Kidney (tissue), 14 donors: ENCODE results near the gene ABCF1. TPM values are rescaled to one million over a fixed set of nuclear protein-coding genes. Genes with fewer than 3 reads are reported as not detected.
A peak's percentile ranks its signal among the peaks of the same experiment; 100 is the strongest.

Experiments
- DNase-seq, 5 donors: peaks; one replicate each; pipeline ENCODE4 v3.0.0-alpha.2; 2013 to 2020
- FAIRE-seq: peaks from 2 replicates; lab custom pipeline; 2012; peaks lifted over from hg19 to GRCh38; lab: Jason Lieb, UNC
- H3K27ac ChIP-seq, 2 donors: one replicate each; pipeline ENCODE4 v1.7.0; 2013; ENCODE audit warnings: low read depth in 2 of 2, low read length in 2 of 2, inconsistent platforms in 1 of 2
- H3K27me3 ChIP-seq: one replicate; pipeline ENCODE4 v1.7.1; 2013; ENCODE audit warnings: low read length, inconsistent platforms; ENCODE audit not compliant: control insufficient read depth, insufficient read depth
- H3K36me3 ChIP-seq, 3 donors: one replicate each; pipeline versions ENCODE4 v1.7.0 to v1.7.1; 2013; ENCODE audit warnings: low read length in 3 of 3, control low read depth in 1 of 3, inconsistent platforms in 1 of 3; ENCODE audit not compliant: insufficient read depth in 3 of 3, control insufficient read depth in 2 of 3
- H3K4me1 ChIP-seq, 3 donors: one replicate each; pipeline versions ENCODE4 v1.7.0 to v1.7.1; 2013; ENCODE audit warnings: low read length in 3 of 3, inconsistent platforms in 1 of 3, low read depth in 1 of 3; ENCODE audit not compliant: control insufficient read depth in 2 of 3, insufficient read depth in 2 of 3
- H3K4me3 ChIP-seq, 3 donors: one replicate each; pipeline versions ENCODE4 v1.7.0 to v1.8.1; 2013; ENCODE audit warnings: low read length in 3 of 3, control low read depth in 1 of 3, inconsistent platforms in 1 of 3
- H3K9ac ChIP-seq, 3 donors: one replicate each; pipeline versions ENCODE4 v1.7.0 to v1.7.1; 2013; ENCODE audit warnings: low read length in 3 of 3, control low read depth in 1 of 3, inconsistent platforms in 1 of 3
- H3K9me3 ChIP-seq, 3 donors: one replicate each; pipeline versions ENCODE4 v1.7.0 to v1.7.1; 2013; ENCODE audit warnings: low read length in 3 of 3, control low read depth in 1 of 3, inconsistent platforms in 1 of 3; ENCODE audit not compliant: control insufficient read depth in 2 of 3, insufficient read depth in 1 of 3
- CTCF ChIP-seq: IDR thresholded peaks from 3 replicates; pipeline ENCODE4 v1.5.1; 2012; ENCODE audit warnings: mild to moderate bottlenecking, moderate library complexity, borderline replicate concordance; ENCODE audit not compliant: insufficient read depth; ENCODE audit errors: extremely low read depth
- intact Hi-C: fragments of 100-400 bp; cut with DNase I; formaldehyde crosslinking; loops from one replicate; pipeline ENCODE4 v1.11.1; 2022
- polyA plus RNA-seq: library from polyadenylated mRNA; stranded (reverse); fragments of 350-450 nt; fragmentation: Illumina TruSeq; extraction: RNeasy Lipid Tissue Mini Kit (QIAGEN cat#74804); gene quantifications from one replicate; pipeline ENCODE4 v1.2.3, GENCODE V29; 2014; ENCODE audit warnings: low read depth, low replicate concordance; ENCODE audit not compliant: insufficient read depth
- total RNA-seq: library from RNA; stranded (reverse); fragmentation: NEBNext Ultra II Directional; extraction: Animal tissue kit (Norgen Biotek cat#: 25700); gene quantifications from one replicate; pipeline ENCODE4 v1.2.1, GENCODE V29; 2021
- donor health status: control.
- donor health status: control.
- donor health status: control.
- donor health status: control.
- donor health status: control.
- donor health status: DM: yes; HTN: yes; CAD: no.
- donor health status: Normal renal cell carcinoma (clear cell type).

ABCF1 gene
- total and polyA plus RNA-seq, 2 donors from 2014 or later, result 32.9 to 47.2 TPM

GRCh38 chr6:30570740-30571074, 535 bp upstream of the ABCF1 start:
- DNase-seq (peak in 1 of 5 donors; percentile 75), FAIRE-seq (no peak)
- no peaks in the 10 kb centered on the region for H3K9me3 ChIP-seq
- peak overlapping the region; percentile 67 to 84 (median 83) for H3K9ac ChIP-seq
- TF ChIP-seq CTCF, result no peak
- peaks cover 0 to 29% (median 26%) of the 10 kb centered on the region in 3 donors for H3K4me1 ChIP-seq
- H3K36me3 ChIP-seq, result no peaks in the 10 kb centered on the region
- peak overlapping the region; percentile 90 to 93 (median 92) for H3K4me3 ChIP-seq
- peak overlapping the region; percentile 96 to 97 for H3K27ac ChIP-seq
- no peaks in the 10 kb centered on the region for H3K27me3 ChIP-seq
- intact Hi-C loops, result no loop called here

GRCh38 chr6:30571762-30572082, 480 bp downstream of the ABCF1 start:
- FAIRE-seq (no peak), DNase-seq (no peak)
- H3K36me3 ChIP-seq, result peaks cover 0 to 2% (median 2%) of the 10 kb centered on the region in 3 donors
- peak overlapping the region; percentile 90 to 92 (median 90) for H3K4me3 ChIP-seq
- H3K4me1 ChIP-seq, result peaks cover 0 to 29% (median 24%) of the 10 kb centered on the region in 3 donors
- no peaks in the 10 kb centered on the region for H3K9me3 ChIP-seq
- no peak for TF ChIP-seq CTCF
- intact Hi-C loops, result no loop called here
- no peaks in the 10 kb centered on the region for H3K27me3 ChIP-seq
- H3K27ac ChIP-seq, result peak overlapping the region; percentile 96 to 97
- peak overlapping the region; percentile 79 to 90 (median 86) for H3K9ac ChIP-seq

GRCh38 chr6:30572148-30572547, 906 bp downstream of the ABCF1 start:
- no peak for TF ChIP-seq CTCF
- FAIRE-seq, result no peak
- peak overlapping the region; percentile 90 to 92 (median 90) for H3K4me3 ChIP-seq
- H3K27me3 ChIP-seq, result no peaks in the 10 kb centered on the region
- no peaks in the 10 kb centered on the region for H3K9me3 ChIP-seq
- H3K27ac ChIP-seq, result peak overlapping the region in 1 of 2 donors; percentile 97
- no peak for DNase-seq
- peak overlapping the region; percentile 79 to 90 (median 86) for H3K9ac ChIP-seq
- peaks cover 0 to 29% (median 24%) of the 10 kb centered on the region in 3 donors for H3K4me1 ChIP-seq
- intact Hi-C loops, result no loop called here
- H3K36me3 ChIP-seq, result peaks cover 0 to 7% (median 2%) of the 10 kb centered on the region in 3 donors

GRCh38 chr6:30573113-30573512, 1.9 kb downstream of the ABCF1 start:
- peaks cover 4 to 16% (median 9%) of the 10 kb centered on the region in 3 donors for H3K36me3 ChIP-seq
- H3K4me1 ChIP-seq, result peaks cover 0 to 29% (median 24%) of the 10 kb centered on the region in 3 donors
- H3K27ac ChIP-seq, result no peak overlapping the region
- FAIRE-seq (no peak), DNase-seq (no peak)
- H3K4me3 ChIP-seq, result peak overlapping the region in 1 of 3 donors; percentile 90
- H3K27me3 ChIP-seq, result no peaks in the 10 kb centered on the region
- intact Hi-C loops, result no loop called here
- H3K9me3 ChIP-seq, result no peaks in the 10 kb centered on the region
- no peak for TF ChIP-seq CTCF
- H3K9ac ChIP-seq, result peak overlapping the region in 1 of 3 donors; percentile 24
